VCaP (cell line): ENCODE results near the gene CA12.

Source experiments
- H3K27ac ChIP-seq: fragments of 450-650 bp; 2 replicates; pipeline ENCODE4 v1.5.1; 2017
- TF ChIP-seq, protein P1 (sequence below): fragments of 450-650 bp; conservative IDR thresholded peaks from 2 replicates; pipeline ENCODE4 v1.5.1; 2017; ENCODE audit warnings: mild to moderate bottlenecking, moderate library complexity

Gene CA12

DNA sequence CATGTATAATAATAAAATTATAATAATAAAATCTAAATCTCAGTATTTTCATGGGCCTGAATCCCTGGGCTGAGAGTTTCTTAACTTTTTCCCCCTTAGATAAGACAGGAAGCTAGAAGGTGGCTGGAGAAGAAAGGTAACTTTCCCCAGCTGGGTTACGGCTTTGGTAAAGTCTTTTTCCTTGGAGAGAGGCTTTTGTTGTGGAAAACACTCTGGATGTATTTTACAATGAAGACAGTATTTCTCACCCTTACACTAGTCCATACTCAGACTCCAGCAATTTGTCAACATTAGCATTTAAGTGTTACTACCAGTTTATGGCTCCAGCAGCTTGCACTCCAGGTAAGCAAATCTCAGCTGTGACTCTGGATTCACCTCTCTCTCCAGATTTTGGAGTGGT lies 69.4 kb downstream of the CA12 start:
- TF ChIP-seq, protein P1, sequence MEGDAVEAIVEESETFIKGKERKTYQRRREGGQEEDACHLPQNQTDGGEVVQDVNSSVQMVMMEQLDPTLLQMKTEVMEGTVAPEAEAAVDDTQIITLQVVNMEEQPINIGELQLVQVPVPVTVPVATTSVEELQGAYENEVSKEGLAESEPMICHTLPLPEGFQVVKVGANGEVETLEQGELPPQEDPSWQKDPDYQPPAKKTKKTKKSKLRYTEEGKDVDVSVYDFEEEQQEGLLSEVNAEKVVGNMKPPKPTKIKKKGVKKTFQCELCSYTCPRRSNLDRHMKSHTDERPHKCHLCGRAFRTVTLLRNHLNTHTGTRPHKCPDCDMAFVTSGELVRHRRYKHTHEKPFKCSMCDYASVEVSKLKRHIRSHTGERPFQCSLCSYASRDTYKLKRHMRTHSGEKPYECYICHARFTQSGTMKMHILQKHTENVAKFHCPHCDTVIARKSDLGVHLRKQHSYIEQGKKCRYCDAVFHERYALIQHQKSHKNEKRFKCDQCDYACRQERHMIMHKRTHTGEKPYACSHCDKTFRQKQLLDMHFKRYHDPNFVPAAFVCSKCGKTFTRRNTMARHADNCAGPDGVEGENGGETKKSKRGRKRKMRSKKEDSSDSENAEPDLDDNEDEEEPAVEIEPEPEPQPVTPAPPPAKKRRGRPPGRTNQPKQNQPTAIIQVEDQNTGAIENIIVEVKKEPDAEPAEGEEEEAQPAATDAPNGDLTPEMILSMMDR, result no peak
- no peak overlapping the region for H3K27ac ChIP-seq

DNA sequence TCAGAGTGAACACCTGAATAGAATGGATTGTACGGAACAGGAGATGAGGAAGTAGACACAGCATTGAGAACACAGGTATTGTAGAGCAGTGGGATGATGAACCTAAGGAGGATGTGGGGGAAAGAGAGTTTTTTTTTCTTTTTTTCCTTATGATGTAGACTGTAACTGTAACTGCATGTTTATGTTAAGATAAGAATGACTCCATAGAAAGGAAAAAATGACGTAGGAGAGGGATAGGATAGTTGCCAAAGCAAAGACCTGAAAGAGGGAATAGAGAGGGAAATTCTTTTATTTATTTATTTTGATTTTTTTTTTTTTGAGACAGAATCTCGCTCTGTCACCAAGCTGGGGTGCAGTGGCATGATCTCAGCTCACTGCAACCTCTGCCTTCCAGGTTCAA lies 71.0 kb downstream of the CA12 start:
- peak overlapping the region; percentile 95 for H3K27ac ChIP-seq
- TF ChIP-seq, protein P1, result no peak

DNA sequence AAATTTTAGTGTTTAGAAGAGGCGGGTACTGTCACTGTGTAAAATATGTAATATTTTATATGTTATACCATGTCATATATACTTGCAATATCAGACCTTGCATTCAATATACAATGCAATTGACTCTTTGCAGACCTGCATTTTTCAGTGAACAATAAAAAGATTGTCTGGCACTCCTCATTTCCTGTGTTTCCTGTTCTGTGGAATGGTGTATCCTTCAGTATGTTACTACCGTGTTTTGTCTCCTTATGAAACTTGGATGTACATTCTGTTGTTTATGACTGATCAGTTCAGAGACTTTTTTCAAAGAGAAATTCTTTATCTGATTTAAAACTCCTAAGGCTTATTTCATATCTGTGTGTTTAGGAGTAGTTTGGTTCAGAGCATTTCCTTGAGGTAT lies 72.7 kb downstream of the CA12 start:
- TF ChIP-seq, protein P1, result no peak
- peak overlapping the region; percentile 95 for H3K27ac ChIP-seq

DNA sequence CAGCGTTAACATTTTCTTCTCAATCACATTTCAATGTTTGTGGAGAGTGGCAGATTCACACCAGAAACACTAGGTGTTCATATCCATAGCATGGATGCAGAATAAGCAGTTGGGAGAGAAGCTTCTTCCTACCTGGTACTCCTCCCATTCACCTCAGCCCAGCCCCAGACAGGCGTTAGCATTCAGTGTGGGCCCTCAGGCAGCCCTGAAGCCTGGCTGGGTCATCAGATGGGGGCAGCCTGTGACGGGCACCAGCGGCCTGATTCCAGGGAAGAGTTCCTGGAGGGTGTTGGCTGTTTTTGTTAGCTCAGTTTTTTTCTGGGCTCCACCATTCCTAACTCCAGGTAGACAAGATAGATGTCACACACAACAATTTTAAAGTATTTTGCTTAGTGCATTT lies 73.2 kb downstream of the CA12 start:
- H3K27ac ChIP-seq, result peak overlapping the region; percentile 95
- TF ChIP-seq, protein P1, result no peak

DNA sequence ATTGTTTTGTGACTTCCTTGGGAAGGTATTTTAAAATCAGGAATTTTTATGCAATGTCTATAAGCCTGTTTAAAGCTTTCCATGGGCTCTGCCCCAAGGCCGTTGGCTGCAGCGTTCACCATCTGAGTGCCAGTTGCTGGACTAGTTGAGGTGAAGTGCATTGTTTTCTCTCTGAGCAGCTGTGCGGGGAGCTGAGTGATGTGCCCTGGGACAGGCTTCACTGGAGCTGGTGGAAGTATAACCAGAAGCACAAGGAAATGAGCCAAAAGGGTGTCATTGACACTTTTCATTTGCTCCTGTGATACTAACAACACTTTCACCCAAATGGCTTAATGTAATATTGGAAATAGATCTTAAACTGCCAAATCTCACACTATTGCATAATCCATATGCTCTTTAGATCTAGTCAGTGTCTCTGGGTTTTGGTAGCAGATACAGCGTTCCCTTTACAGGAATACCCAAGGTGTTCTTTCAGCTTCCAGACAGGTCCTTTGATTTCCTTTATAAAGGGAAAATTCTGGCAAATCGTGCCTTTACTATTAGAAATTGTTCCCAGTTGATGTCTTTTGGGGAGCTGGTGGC lies 75.1 kb downstream of the CA12 start:
- TF ChIP-seq, protein P1, result no peak
- peak overlapping the region; percentile 95 for H3K27ac ChIP-seq

DNA sequence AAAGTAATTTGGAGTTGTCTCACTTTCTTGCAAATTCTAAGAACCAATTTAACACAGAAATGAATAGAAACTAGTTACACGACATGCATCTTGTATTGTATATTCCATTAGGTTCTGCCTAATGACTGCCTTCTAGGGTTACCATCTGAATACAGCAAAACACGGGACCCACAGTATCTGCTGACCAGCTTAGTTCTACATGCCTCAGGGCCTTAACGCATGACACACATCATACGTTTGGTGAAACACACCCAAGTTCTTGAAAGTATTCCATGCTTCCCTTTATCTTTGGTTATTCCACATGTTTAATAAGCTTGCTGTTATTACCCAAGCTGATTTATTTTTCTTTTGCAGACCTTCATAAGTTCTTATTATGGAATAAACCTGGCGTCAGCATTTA lies 76.4 kb downstream of the CA12 start:
- H3K27ac ChIP-seq, result no peak overlapping the region
- TF ChIP-seq, protein P1, result no peak

DNA sequence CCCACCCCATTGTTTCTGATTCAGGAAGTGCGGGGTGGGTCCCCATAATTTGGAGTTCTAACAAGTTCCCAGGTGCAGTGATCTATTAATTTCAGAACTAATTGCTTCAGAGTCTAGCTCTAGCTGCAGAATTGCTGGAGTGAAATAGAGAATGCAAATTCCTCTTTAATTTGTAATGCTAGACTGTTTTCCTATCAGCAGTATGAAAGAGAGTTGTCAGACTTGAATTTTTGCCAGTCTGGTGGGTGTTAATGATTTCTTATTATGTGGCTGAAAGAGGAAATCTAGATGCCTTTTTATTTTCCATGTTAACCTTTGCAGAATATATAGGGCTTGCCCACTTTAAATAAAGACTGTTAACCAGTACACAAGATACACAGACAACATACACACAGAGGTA lies 80.6 kb downstream of the CA12 start:
- TF ChIP-seq, protein P1, result no peak
- no peak overlapping the region for H3K27ac ChIP-seq
